Panc1 (cell line): ENCODE data around the gene COL28A1.

Experiments
- CTCF ChIP-seq: fragments of 450-650 bp; IDR thresholded peaks from 2 replicates; pipeline ENCODE4 v1.5.1; 2017; ENCODE audit warnings: mild to moderate bottlenecking
- POLR2AphosphoS5 ChIP-seq: IDR thresholded peaks from 2 replicates; pipeline ENCODE4 v1.6.1; 2012; ENCODE audit warnings: mild to moderate bottlenecking, low read depth, low read length, moderate library complexity
- REST ChIP-seq, 2 experiments: IDR thresholded peaks; 2 replicates each; pipeline ENCODE4 v1.6.1; 2011 to 2012; ENCODE audit warnings: low read depth in 2 of 2, control low read depth in 1 of 2, low read length in 1 of 2, mild to moderate bottlenecking in 1 of 2, moderate library complexity in 1 of 2; ENCODE audit not compliant: insufficient read depth in 1 of 2
- SIN3A ChIP-seq: IDR thresholded peaks from 2 replicates; pipeline ENCODE4 v1.6.1; 2012; ENCODE audit warnings: low read depth, mild to moderate bottlenecking, low read length, moderate library complexity, borderline replicate concordance; ENCODE audit not compliant: insufficient read depth
- TCF7L2 ChIP-seq: IDR thresholded peaks from 2 replicates; pipeline ENCODE4 v1.6.1; 2011; ENCODE audit warnings: mild to moderate bottlenecking, low read depth, low read length, inconsistent platforms

- TF ChIP-seq CTCF (no peak), REST (IDR thresholded peaks at IDR 0.05; ENCODE audit: insufficient read depth in 1 of 2, low read depth in 2 of 2, low read length in 1 of 2) (no peak), POLR2AphosphoS5 (no peak), TCF7L2 (no peak), SIN3A (no peak)
Measured at GRCh38 chr7:7351832-7352231, 183.8 kb downstream of the COL28A1 start.
